Breast epithelium (tissue), 4 donors: Measurements from ENCODE around the gene MCHR2. TPM values are rescaled to one million over a fixed set of nuclear protein-coding genes. Genes with fewer than 3 reads are reported as not detected.

Source experiments
- DNase-seq, 2 donors: peaks; one replicate each; pipeline ENCODE4 v3.0.0-alpha.2; 2019; ENCODE audit warnings: low spot score in 2 of 2
- H3K27ac ChIP-seq, 2 donors: fragments of 200-600 bp; sonication (generic) in 1 of 2; one replicate each; pipeline ENCODE4 v1.5.1; 2016 to 2019; ENCODE audit warnings: mild to moderate bottlenecking in 1 of 2
- H3K27me3 ChIP-seq, 2 donors: fragments of 200-600 bp; sonication (generic) in 1 of 2; one replicate each; pipeline versions ENCODE4 v1.5.1 to v1.6.0; 2017 to 2019; ENCODE audit warnings: control low read depth in 1 of 2, mild to moderate bottlenecking in 1 of 2
- H3K36me3 ChIP-seq: fragments of 200-600 bp; one replicate; pipeline ENCODE4 v1.5.1; 2019
- H3K4me1 ChIP-seq, 2 donors: fragments of 200-600 bp; sonication (generic); one replicate each; pipeline ENCODE4 v1.5.1; 2016 to 2019; ENCODE audit warnings: control low read depth in 1 of 2
- H3K4me3 ChIP-seq, 3 donors: fragments of 200-600 bp; sonication (generic); 1 replicate in 2 of 3; 2 replicates in 1 of 3; pipeline ENCODE4 v1.5.1; 2016 to 2019; ENCODE audit warnings: mild to moderate bottlenecking in 3 of 3, moderate library complexity in 2 of 3
- H3K9me3 ChIP-seq, 2 donors: fragments of 200-600 bp; sonication (generic) in 1 of 2; one replicate each; pipeline ENCODE4 v1.5.1; 2016 to 2019; ENCODE audit warnings: control low read depth in 1 of 2
- CTCF ChIP-seq, 3 donors: fragments of 450-650 bp; IDR thresholded peaks; one replicate each; pipeline ENCODE4 v1.5.1; 2016 to 2017; ENCODE audit warnings: antibody characterized with exemption in 3 of 3, mild to moderate bottlenecking in 3 of 3, moderate library complexity in 3 of 3
- POLR2A ChIP-seq: fragments of 450-650 bp; IDR thresholded peaks from one replicate; pipeline ENCODE4 v1.6.1; 2016; ENCODE audit warnings: antibody characterized with exemption, mild to moderate bottlenecking, moderate library complexity
- POLR2AphosphoS5 ChIP-seq, 3 donors: sonication (generic); formaldehyde crosslinking; IDR thresholded peaks; one replicate each; pipeline ENCODE4 v1.6.1; 2017; ENCODE audit warnings: antibody characterized with exemption in 3 of 3
- intact Hi-C: fragments of 100-400 bp; cut with DNase I; formaldehyde crosslinking; loops from one replicate; pipeline ENCODE4 v1.15.1; 2023; ENCODE audit warnings: low total_unique reads
- total RNA-seq, 3 donors: library from RNA; depleted of rRNA; stranded (reverse); fragments of >200 nt; gene quantifications; one replicate each; pipeline ENCODE4 v1.1.0, GENCODE V29; 2016

Gene MCHR2
- total RNA-seq, 3 donors from 2014 or later, result not detected

- Histone ChIP-seq H3K36me3 (no peaks in the 10 kb centered on the region), H3K9me3 (no peaks in the 10 kb centered on the region), H3K4me3 (no peak overlapping the region), H3K27ac (no peak overlapping the region), H3K27me3 (no peaks in the 10 kb centered on the region), H3K4me1 (no peaks in the 10 kb centered on the region)
- TF ChIP-seq POLR2AphosphoS5 (IDR thresholded peaks at IDR 0.05) (no peak), POLR2A (no peak), CTCF (IDR thresholded peaks at IDR 0.05) (no peak)
- no peak for DNase-seq
- intact Hi-C loops, result no loop called here
Measured at GRCh38 chr6:99885051-99885450, 109.0 kb downstream of the MCHR2 start.

DNA sequence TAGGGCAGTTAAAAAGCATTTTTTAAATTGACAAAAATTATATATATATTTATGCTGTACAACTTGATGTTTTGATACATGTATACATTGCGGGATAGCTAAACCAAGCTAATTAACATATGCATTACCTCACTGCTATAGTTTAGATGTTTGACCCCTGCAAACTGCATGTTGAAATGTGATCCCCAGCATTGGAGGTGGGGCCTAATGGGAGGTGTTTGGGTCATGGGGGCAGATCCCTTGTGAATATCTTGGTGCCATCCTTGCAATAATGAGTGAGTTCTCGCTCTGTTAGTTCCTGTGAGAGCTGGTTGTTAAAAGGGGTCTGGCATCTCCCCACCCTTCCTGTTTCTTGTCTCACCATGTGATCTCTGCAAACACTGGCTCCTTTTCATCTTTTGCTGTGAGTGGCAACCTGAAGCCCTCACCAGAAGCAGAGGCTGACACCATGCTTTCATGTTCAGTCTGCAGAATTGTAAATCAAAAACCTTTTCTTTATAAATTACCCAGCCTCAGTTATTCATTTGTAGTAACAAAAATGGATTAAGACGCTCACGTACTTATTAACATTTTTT, 111.8 kb downstream of the MCHR2 start:
- Histone ChIP-seq H3K36me3 (no peaks in the 10 kb centered on the region), H3K4me3 (no peak overlapping the region), H3K27ac (no peak overlapping the region), H3K4me1 (no peaks in the 10 kb centered on the region), H3K27me3 (no peaks in the 10 kb centered on the region), H3K9me3 (no peaks in the 10 kb centered on the region)
- TF ChIP-seq POLR2AphosphoS5 (IDR thresholded peaks at IDR 0.05) (no peak), POLR2A (no peak), CTCF (IDR thresholded peaks at IDR 0.05) (no peak)
- DNase-seq, result no peak
- intact Hi-C loops, result no loop called here

GRCh38 chr6:99879431-99879830, 114.6 kb downstream of the MCHR2 start:
- intact Hi-C loops, result no loop called here
- TF ChIP-seq CTCF (IDR thresholded peaks at IDR 0.05) (no peak), POLR2AphosphoS5 (IDR thresholded peaks at IDR 0.05) (no peak), POLR2A (no peak)
- no peak for DNase-seq

GRCh38 chr6:99875068-99875467, 119.0 kb downstream of the MCHR2 start:
- intact Hi-C loops, result no loop called here
- H3K4me3 ChIP-seq, result no peak overlapping the region
- no peaks in the 10 kb centered on the region for H3K36me3 ChIP-seq
- H3K27ac ChIP-seq, result no peak overlapping the region
- H3K4me1 ChIP-seq, result no peaks in the 10 kb centered on the region
- TF ChIP-seq POLR2AphosphoS5 (IDR thresholded peaks at IDR 0.05) (no peak), CTCF (IDR thresholded peaks at IDR 0.05) (no peak), POLR2A (no peak)
- no peaks in the 10 kb centered on the region for H3K27me3 ChIP-seq
- H3K9me3 ChIP-seq, result no peaks in the 10 kb centered on the region
- no peak for DNase-seq

More at GRCh38 chr6:99879431-99879830, 114.6 kb downstream of the MCHR2 start:
- Histone ChIP-seq H3K4me3 (no peak overlapping the region), H3K4me1 (no peaks in the 10 kb centered on the region), H3K27ac (no peak overlapping the region), H3K9me3 (no peaks in the 10 kb centered on the region), H3K27me3 (no peaks in the 10 kb centered on the region), H3K36me3 (no peaks in the 10 kb centered on the region)

DNA sequence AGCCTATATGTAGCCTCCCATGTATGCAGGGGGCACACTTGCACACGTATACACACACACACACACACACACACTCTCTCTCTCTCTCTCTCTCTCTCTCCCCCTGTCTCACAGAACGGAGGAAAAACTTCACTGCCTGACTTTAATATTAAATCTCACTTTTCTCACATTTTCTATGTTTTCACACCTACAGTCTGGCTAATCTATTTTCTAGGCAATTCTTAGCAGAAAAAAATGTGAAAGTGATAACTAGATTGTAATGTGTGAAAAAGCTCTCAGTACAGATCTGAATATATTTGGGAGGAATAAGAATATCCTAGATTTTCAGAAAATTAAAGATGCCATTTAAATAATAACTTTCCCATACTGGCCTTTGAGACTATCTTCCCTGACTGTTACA, 120.9 kb downstream of the MCHR2 start:
- no peak for DNase-seq
- Histone ChIP-seq H3K36me3 (no peaks in the 10 kb centered on the region), H3K9me3 (no peaks in the 10 kb centered on the region), H3K4me1 (no peaks in the 10 kb centered on the region), H3K4me3 (no peak overlapping the region), H3K27ac (no peak overlapping the region), H3K27me3 (no peaks in the 10 kb centered on the region)
- intact Hi-C loops, result no loop called here
- no peak for TF ChIP-seq CTCF (IDR thresholded peaks at IDR 0.05)
- TF ChIP-seq POLR2A, result no peak
